ENCODE data around the gene VAV3.

VAV3 gene

GRCh38 chr1:108000184-108000583, 35.2 kb upstream of the VAV3 start:
- Histone ChIP-seq H3K4me1 (no peaks in the 10 kb centered on the region), H3K27me3 (no peaks in the 10 kb centered on the region), H3K9me3 (replicated peaks in 1 of 11) (peaks cover 0 to 8% (median 6%) of the 10 kb centered on the region in 11 experiments; a peak in 12 of 22 replicates), H3K4me3 (no peak overlapping the region), H3K27ac (no peak overlapping the region), H3K36me3 (no peaks in the 10 kb centered on the region), H3K4me2 (no peak overlapping the region), H3K9ac (no peak overlapping the region), H4K20me1 (no peaks in the 10 kb centered on the region)
- TF ChIP-seq Cebpa-rat (IDR thresholded peaks at IDR 0.05): no peak

DNA sequence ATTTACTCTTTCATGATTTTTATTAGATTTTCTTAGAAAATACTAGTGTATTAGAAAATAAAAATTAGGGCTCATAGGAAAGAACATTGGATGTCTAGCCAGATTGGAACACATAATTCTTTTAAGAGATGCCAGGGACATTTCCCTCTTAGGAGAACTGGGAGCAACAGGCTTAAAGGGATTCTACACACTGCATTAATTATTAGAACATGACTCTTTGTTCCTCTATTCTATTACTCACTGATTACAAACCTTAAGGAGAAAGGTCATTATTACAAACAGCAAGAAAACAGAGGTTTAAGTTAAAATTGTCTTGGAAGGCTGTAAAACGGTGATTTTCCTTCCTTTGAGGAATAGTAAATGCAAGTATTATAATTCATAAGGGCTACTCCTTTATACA, 32.9 kb upstream of the VAV3 start:
- Histone ChIP-seq H3K4me3 (no peak overlapping the region), H3K36me3 (no peaks in the 10 kb centered on the region), H3K27me3 (no peaks in the 10 kb centered on the region), H3K4me1 (no peaks in the 10 kb centered on the region), H3K27ac (no peak overlapping the region), H3K9ac (no peak overlapping the region), H4K20me1 (no peaks in the 10 kb centered on the region), H3K9me3 (replicated peaks in 1 of 11) (0 out of 22 replicates have a peak, but pooled peaks cover 0 to 4% (median 0%) of the 10 kb centered on the region in 11 experiments), H3K4me2 (no peak overlapping the region)
- no peak for TF ChIP-seq Cebpa-rat (IDR thresholded peaks at IDR 0.05)

- Histone ChIP-seq H3K36me3 (no peaks in the 10 kb centered on the region), H3K27ac (no peak overlapping the region), H3K27me3 (no peaks in the 10 kb centered on the region), H4K20me1 (no peaks in the 10 kb centered on the region), H3K9me3 (replicated peaks in 1 of 11) (peaks cover 0 to 4% (median 0%) of the 10 kb centered on the region in 11 experiments; a peak in 1 of 22 replicates), H3K4me2 (no peak overlapping the region), H3K4me1 (no peaks in the 10 kb centered on the region), H3K9ac (no peak overlapping the region), H3K4me3 (no peak overlapping the region)
- no peak for TF ChIP-seq Cebpa-rat (IDR thresholded peaks at IDR 0.05)
Measured at GRCh38 chr1:107993920-107994319, 28.9 kb upstream of the VAV3 start.

DNA sequence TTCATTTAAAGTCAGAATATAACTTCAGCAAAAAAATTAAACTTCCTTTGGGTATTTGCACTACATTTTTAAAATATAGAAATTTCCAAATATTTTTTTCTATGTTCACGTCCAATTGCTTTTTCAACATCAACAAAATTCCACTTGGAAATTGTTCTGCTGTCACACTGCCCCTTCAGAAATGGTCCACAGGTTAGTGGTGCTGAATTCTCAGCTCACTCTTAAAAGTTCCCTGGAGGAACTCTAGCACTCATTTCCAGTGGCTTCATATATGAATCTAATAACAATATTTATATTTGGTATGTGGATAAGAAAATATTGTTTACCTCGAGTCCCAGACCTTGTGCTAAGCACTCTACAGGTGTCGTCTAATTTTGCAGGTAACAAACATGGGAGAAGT, 27.4 kb upstream of the VAV3 start:
- no peak overlapping the region for H3K4me3 ChIP-seq
- TF ChIP-seq Cebpa-rat (IDR thresholded peaks at IDR 0.05): no peak
- peaks cover 0 to 4% (median 0%) of the 10 kb centered on the region in 11 experiments; a peak in 1 of 22 replicates for H3K9me3 ChIP-seq (replicated peaks in 1 of 11)
- no peak overlapping the region for H3K27ac ChIP-seq
- no peak overlapping the region for H3K4me2 ChIP-seq
- H3K9ac ChIP-seq: no peak overlapping the region
- H3K36me3 ChIP-seq: no peaks in the 10 kb centered on the region
- H4K20me1 ChIP-seq: no peaks in the 10 kb centered on the region
- H3K4me1 ChIP-seq: no peaks in the 10 kb centered on the region
- H3K27me3 ChIP-seq: no peaks in the 10 kb centered on the region

DNA sequence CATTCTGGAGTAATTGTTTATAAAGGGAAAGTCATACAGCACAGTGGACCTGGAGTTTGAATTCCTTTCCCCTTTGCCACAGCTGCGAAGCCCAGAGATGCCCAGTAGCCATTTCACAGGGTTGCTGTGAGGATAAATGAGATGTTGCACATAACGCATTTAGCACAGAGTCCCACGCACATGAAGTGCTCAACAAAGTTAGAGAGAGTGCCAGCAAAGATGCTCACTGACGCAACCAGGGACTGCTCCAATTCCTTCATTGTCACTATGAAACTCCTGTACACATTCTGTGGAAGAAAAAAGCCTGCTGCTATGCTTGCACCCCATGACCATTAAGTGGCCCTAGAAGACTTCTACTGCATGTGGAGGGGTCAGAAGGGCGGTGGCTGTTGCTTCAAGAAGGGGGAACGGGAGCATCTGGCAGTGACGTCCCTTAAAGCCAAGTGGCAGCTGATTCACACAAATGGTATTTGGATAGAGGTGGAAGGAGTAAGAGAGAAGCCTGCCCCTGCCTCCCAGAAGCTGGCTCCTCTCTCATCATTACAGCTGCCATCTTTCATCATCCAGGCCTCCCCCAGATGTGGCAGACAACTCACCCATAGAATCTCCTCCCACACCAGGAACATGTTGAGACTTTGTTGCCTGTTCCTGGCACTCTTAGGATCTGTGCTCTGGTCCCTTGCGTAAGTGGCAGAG, 26.5 kb upstream of the VAV3 start:
- no peak for TF ChIP-seq Cebpa-rat (IDR thresholded peaks at IDR 0.05)
- H3K4me1 ChIP-seq: no peaks in the 10 kb centered on the region
- H3K27ac ChIP-seq: no peak overlapping the region
- no peak overlapping the region for H3K9ac ChIP-seq
- no peaks in the 10 kb centered on the region for H3K27me3 ChIP-seq
- H3K9me3 ChIP-seq (replicated peaks in 1 of 11): peaks cover 0 to 4% (median 0%) of the 10 kb centered on the region in 11 experiments; a peak in 1 of 22 replicates
- no peaks in the 10 kb centered on the region for H3K36me3 ChIP-seq
- no peak overlapping the region for H3K4me3 ChIP-seq
- H3K4me2 ChIP-seq: no peak overlapping the region
- H4K20me1 ChIP-seq: no peaks in the 10 kb centered on the region

GRCh38 chr1:107990606-107991005, 25.6 kb upstream of the VAV3 start:
- H3K9ac ChIP-seq: no peak overlapping the region
- no peaks in the 10 kb centered on the region for H4K20me1 ChIP-seq
- H3K4me2 ChIP-seq: no peak overlapping the region
- H3K27ac ChIP-seq: no peak overlapping the region
- H3K36me3 ChIP-seq: no peaks in the 10 kb centered on the region
- H3K27me3 ChIP-seq: no peaks in the 10 kb centered on the region
- no peak overlapping the region for H3K4me3 ChIP-seq
- H3K4me1 ChIP-seq: no peaks in the 10 kb centered on the region
- no peak for TF ChIP-seq Cebpa-rat (IDR thresholded peaks at IDR 0.05)
- H3K9me3 ChIP-seq (replicated peaks in 1 of 11): peaks cover 0 to 4% (median 0%) of the 10 kb centered on the region in 11 experiments; a peak in 1 of 22 replicates

GRCh38 chr1:107981277-107981676, 16.3 kb upstream of the VAV3 start:
- Histone ChIP-seq H3K4me2 (no peak overlapping the region), H3K9me3 (replicated peaks in 1 of 11) (peaks cover 0 to 7% (median 0%) of the 10 kb centered on the region in 11 experiments; a peak in 1 of 22 replicates), H3K4me3 (no peak overlapping the region), H3K4me1 (no peaks in the 10 kb centered on the region), H3K27me3 (no peaks in the 10 kb centered on the region), H3K36me3 (no peaks in the 10 kb centered on the region), H4K20me1 (no peaks in the 10 kb centered on the region), H3K9ac (no peak overlapping the region), H3K27ac (no peak overlapping the region)
- TF ChIP-seq Cebpa-rat (IDR thresholded peaks at IDR 0.05): no peak

DNA sequence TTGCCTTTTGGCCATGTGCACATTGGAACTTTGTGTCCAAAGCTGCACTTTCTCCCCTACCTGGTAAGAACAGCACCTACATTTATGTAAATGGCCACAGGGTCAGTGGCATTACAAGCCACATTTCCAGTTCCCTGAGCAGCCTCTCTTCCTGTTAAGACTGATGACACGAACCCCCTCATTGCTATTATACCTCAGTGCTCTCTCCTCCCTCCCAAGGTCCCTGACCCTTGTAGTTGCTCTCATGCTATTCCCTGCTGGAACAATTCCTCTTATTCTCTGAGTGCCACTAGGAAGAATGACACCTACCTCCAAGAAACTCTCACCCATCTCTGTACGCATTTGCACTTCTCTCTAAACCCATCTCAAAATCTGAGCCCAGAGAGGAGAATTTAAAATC, 14.9 kb upstream of the VAV3 start:
- no peaks in the 10 kb centered on the region for H3K27me3 ChIP-seq
- H4K20me1 ChIP-seq: no peaks in the 10 kb centered on the region
- no peak overlapping the region for H3K4me2 ChIP-seq
- no peak overlapping the region for H3K4me3 ChIP-seq
- no peak overlapping the region for H3K9ac ChIP-seq
- no peaks in the 10 kb centered on the region for H3K36me3 ChIP-seq
- H3K27ac ChIP-seq: no peak overlapping the region
- no peaks in the 10 kb centered on the region for H3K4me1 ChIP-seq
- H3K9me3 ChIP-seq (replicated peaks in 1 of 11): peaks cover 0 to 7% (median 0%) of the 10 kb centered on the region in 11 experiments; a peak in 1 of 22 replicates
- no peak for TF ChIP-seq Cebpa-rat (IDR thresholded peaks at IDR 0.05)

GRCh38 chr1:107979088-107979487, 14.1 kb upstream of the VAV3 start:
- H4K20me1 ChIP-seq: no peaks in the 10 kb centered on the region
- no peak for TF ChIP-seq Cebpa-rat (IDR thresholded peaks at IDR 0.05)
- no peaks in the 10 kb centered on the region for H3K4me1 ChIP-seq
- H3K9me3 ChIP-seq (replicated peaks in 1 of 11): peaks cover 0 to 7% (median 0%) of the 10 kb centered on the region in 11 experiments; a peak in 1 of 22 replicates
- no peaks in the 10 kb centered on the region for H3K27me3 ChIP-seq
- H3K4me3 ChIP-seq: no peak overlapping the region
- no peak overlapping the region for H3K27ac ChIP-seq
- no peak overlapping the region for H3K9ac ChIP-seq
- H3K4me2 ChIP-seq: no peak overlapping the region
- no peaks in the 10 kb centered on the region for H3K36me3 ChIP-seq

DNA sequence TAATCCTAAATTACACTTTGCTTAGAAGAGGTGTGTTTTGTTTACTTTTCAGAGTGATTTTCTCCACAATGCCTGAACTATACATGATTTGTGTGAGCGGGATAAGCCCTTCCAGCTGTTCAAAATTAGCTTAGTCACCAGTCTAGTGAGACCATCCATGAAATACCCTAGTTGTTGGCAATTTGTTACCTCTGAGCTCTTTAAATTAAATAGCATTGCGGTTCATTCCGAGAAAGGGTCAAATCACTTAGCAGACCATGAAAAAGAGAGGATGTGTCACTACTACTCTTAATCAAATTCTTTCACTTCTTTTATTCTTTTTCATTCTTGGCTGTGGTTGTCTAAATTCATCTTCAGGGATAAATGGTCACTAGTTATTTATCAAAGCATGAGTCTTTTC, 11.9 kb upstream of the VAV3 start:
- H3K9me3 ChIP-seq (replicated peaks in 1 of 11): no peaks in the 10 kb centered on the region
- H3K27me3 ChIP-seq: no peaks in the 10 kb centered on the region
- H3K27ac ChIP-seq: no peak overlapping the region
- TF ChIP-seq Cebpa-rat (IDR thresholded peaks at IDR 0.05): no peak
- no peaks in the 10 kb centered on the region for H3K4me1 ChIP-seq
- H3K36me3 ChIP-seq: no peaks in the 10 kb centered on the region
- H4K20me1 ChIP-seq: no peaks in the 10 kb centered on the region
- no peak overlapping the region for H3K9ac ChIP-seq
- H3K4me3 ChIP-seq: no peak overlapping the region
- H3K4me2 ChIP-seq: no peak overlapping the region

Data from BLaER1 treated with 17β-estradiol and CSF1 and Interleukin-3, amounts not matched to agents 10 nM and 100 nM (cell line).